CD4-positive, alpha-beta T cell treated with Interleukin-15 for 4 hours (primary cell): Measurements from ENCODE around the gene CLTCL1.
"Not testable (repeated sequence)": the region's sequence is repeated elsewhere in the genome, so short reads cannot be mapped to it uniquely, and the experiment has no call there.

Experiments
- DNase-seq: peaks from one replicate; pipeline ENCODE4 v3.0.0-alpha.2; 2020; ENCODE audit warnings: low spot score

The CLTCL1 gene

GRCh38 chr22:19291580-19292457 is at the start of gene CLTCL1:
CLTCL1 (minus strand) TSS chr22:19291719; CDS start chr22:19291641, 78 bp downstream.
- DNase-seq: peak; percentile 62

- no peak for DNase-seq
Measured at GRCh38 chr22:19337137-19337536, 45.6 kb upstream of the CLTCL1 start.

GRCh38 chr22:19336133-19337075 is 44.9 kb upstream of the CLTCL1 start:
- no peak for DNase-seq

- no peak for DNase-seq
Measured at GRCh38 chr22:19331975-19332374, 40.5 kb upstream of the CLTCL1 start.

- no peak for DNase-seq
Measured at GRCh38 chr22:19331474-19331873, 40.0 kb upstream of the CLTCL1 start.

- no peak for DNase-seq
Measured at GRCh38 chr22:19330865-19331418, 39.4 kb upstream of the CLTCL1 start.

GRCh38 chr22:19330205-19330604 is 38.7 kb upstream of the CLTCL1 start:
- DNase-seq: not testable (repeated sequence)

- DNase-seq: no peak
Measured at GRCh38 chr22:19329454-19329853, 37.9 kb upstream of the CLTCL1 start.

- no peak for DNase-seq
Measured at GRCh38 chr22:19325296-19325948, 33.9 kb upstream of the CLTCL1 start.

- DNase-seq: not testable (repeated sequence)
Measured at GRCh38 chr22:19323420-19323819, 31.9 kb upstream of the CLTCL1 start.

GRCh38 chr22:19321757-19322156 is 30.2 kb upstream of the CLTCL1 start:
- DNase-seq: no peak

GRCh38 chr22:19320136-19320535 is 28.6 kb upstream of the CLTCL1 start:
- DNase-seq: not testable (repeated sequence)

- no peak for DNase-seq
Measured at GRCh38 chr22:19319281-19319680, 27.8 kb upstream of the CLTCL1 start.

- no peak for DNase-seq
Measured at GRCh38 chr22:19317865-19318264, 26.3 kb upstream of the CLTCL1 start.

GRCh38 chr22:19307872-19308271 is 16.4 kb upstream of the CLTCL1 start:
- DNase-seq: no peak

- DNase-seq: not testable (repeated sequence)
Measured at GRCh38 chr22:19306535-19306934, 15.0 kb upstream of the CLTCL1 start.

- no peak for DNase-seq
Measured at GRCh38 chr22:19304547-19304946, 13.0 kb upstream of the CLTCL1 start.

GRCh38 chr22:19303785-19304184 is 12.3 kb upstream of the CLTCL1 start:
- no peak for DNase-seq

GRCh38 chr22:19295733-19296132 is 4.2 kb upstream of the CLTCL1 start:
- no peak for DNase-seq

GRCh38 chr22:19292458-19293230 is 1.1 kb upstream of the CLTCL1 start:
- DNase-seq: no peak

- peak; percentile 16 for DNase-seq
Measured at GRCh38 chr22:19291218-19291579, 320 bp downstream of the CLTCL1 start.
